ENCODE results near the gene PAQR4.
A peak's percentile ranks its signal among the peaks of the same experiment; 100 is the strongest.

PAQR4 gene

GRCh38 chr16:2950353-2950724, 18.8 kb upstream of the PAQR4 start:
- Histone ChIP-seq H3K4me3 (ENCODE audit: low read depth, low read length) (no peak overlapping the region), H3K27me3 (no peaks in the 10 kb centered on the region), H3K9me3 (no peaks in the 10 kb centered on the region; the same call in 1 of the 2 replicates), H3K4me1 (no peaks in the 10 kb centered on the region), H3K36me3 (no peaks in the 10 kb centered on the region)
- no peak for DNase-seq
- TF ChIP-seq CTCF (IDR thresholded peaks at IDR 0.05; ENCODE audit: low read depth, low read length), result no peak

GRCh38 chr16:2950773-2951172, 18.4 kb upstream of the PAQR4 start:
- Histone ChIP-seq H3K9me3 (no peaks in the 10 kb centered on the region; the same call in 1 of the 2 replicates), H3K27me3 (no peaks in the 10 kb centered on the region), H3K4me1 (no peaks in the 10 kb centered on the region), H3K4me3 (ENCODE audit: low read depth, low read length) (no peak overlapping the region), H3K36me3 (no peaks in the 10 kb centered on the region)
- 0 out of 2 replicates have a peak, but pooled peaks have one; percentile 6 for TF ChIP-seq CTCF (IDR thresholded peaks at IDR 0.05; ENCODE audit: low read depth, low read length)
- peak; percentile 50 for DNase-seq

- Histone ChIP-seq H3K36me3 (no peaks in the 10 kb centered on the region), H3K27me3 (no peaks in the 10 kb centered on the region), H3K4me1 (no peaks in the 10 kb centered on the region), H3K9me3 (no peaks in the 10 kb centered on the region), H3K4me3 (ENCODE audit: low read depth, low read length) (no peak overlapping the region)
- TF ChIP-seq CTCF (IDR thresholded peaks at IDR 0.05; ENCODE audit: low read depth, low read length), result no peak
- no peak for DNase-seq
Observed at GRCh38 chr16:2952679-2953078, 16.5 kb upstream of the PAQR4 start.

GRCh38 chr16:2953706-2954627, 15.2 kb upstream of the PAQR4 start:
- TF ChIP-seq CTCF (IDR thresholded peaks at IDR 0.05; ENCODE audit: low read depth, low read length), result no peak
- Histone ChIP-seq H3K4me1 (no peaks in the 10 kb centered on the region), H3K4me3 (ENCODE audit: low read depth, low read length) (no peak overlapping the region), H3K9me3 (no peaks in the 10 kb centered on the region), H3K27me3 (no peaks in the 10 kb centered on the region), H3K36me3 (no peaks in the 10 kb centered on the region)
- DNase-seq, result peak; percentile 57

GRCh38 chr16:2954656-2955381, 14.3 kb upstream of the PAQR4 start:
- Histone ChIP-seq H3K9me3 (no peaks in the 10 kb centered on the region), H3K4me3 (ENCODE audit: low read depth, low read length) (no peak overlapping the region), H3K4me1 (no peaks in the 10 kb centered on the region), H3K36me3 (no peaks in the 10 kb centered on the region), H3K27me3 (no peaks in the 10 kb centered on the region; the same call in 1 of the 2 replicates)
- DNase-seq, result no peak
- no peak for TF ChIP-seq CTCF (IDR thresholded peaks at IDR 0.05; ENCODE audit: low read depth, low read length)

- H3K4me3 ChIP-seq (ENCODE audit: low read depth, low read length), result no peak overlapping the region
- H3K27me3 ChIP-seq, result no peaks in the 10 kb centered on the region; the same call in 1 of the 2 replicates
- no peaks in the 10 kb centered on the region for H3K4me1 ChIP-seq
- no peak for DNase-seq
- no peaks in the 10 kb centered on the region for H3K36me3 ChIP-seq
- TF ChIP-seq CTCF (IDR thresholded peaks at IDR 0.05; ENCODE audit: low read depth, low read length), result no peak
- no peaks in the 10 kb centered on the region for H3K9me3 ChIP-seq
Observed at GRCh38 chr16:2955438-2955778, 13.7 kb upstream of the PAQR4 start.

Data from BE2C (cell line).